Measurements from ENCODE around the gene PRKAR2B.
"Not testable (repeated sequence)": the region's sequence is repeated elsewhere in the genome, so short reads cannot be mapped to it uniquely, and the experiment has no call there.

Gene PRKAR2B

DNA sequence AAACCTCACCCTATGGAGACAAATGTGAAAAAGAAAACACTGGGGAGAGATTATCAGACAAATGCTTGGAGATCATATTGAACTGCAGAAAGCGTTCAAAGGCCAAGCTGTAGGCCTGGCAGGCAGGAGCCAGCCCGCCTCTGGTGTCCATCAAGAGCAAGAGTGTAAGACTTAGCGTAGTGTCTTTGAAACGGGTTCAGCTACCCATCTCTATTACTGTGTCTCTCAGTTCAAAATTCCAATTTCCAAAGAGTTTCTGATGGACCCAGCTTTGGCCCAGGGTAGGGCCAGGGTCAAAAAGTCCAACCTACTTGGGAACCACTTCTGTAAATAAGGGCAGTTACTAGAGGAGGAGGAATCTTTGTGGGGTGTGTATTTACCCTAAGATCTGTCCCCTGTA lies 78.9 kb downstream of the PRKAR2B start:
- DNase-seq: no peak

DNA sequence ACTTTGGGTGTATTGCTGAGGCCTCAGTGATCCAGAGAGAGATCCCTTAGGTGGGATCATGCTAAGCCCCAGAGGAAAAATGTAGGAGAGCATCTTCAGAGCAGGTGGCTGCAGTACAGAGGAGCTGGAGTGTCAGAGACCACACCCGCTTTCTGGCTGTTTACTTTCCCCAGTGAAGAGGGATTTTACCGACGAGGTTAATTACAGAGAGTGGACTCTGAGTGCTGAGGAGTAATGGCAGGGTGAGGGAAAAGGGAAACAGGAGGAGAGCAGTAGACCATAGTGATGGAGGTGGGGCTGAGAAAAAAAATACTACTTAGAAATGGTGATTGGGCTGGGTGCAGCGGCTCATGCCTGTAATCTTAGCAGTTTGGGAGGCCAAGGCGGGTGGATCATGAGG lies 81.0 kb downstream of the PRKAR2B start:
- DNase-seq: no peak

DNA sequence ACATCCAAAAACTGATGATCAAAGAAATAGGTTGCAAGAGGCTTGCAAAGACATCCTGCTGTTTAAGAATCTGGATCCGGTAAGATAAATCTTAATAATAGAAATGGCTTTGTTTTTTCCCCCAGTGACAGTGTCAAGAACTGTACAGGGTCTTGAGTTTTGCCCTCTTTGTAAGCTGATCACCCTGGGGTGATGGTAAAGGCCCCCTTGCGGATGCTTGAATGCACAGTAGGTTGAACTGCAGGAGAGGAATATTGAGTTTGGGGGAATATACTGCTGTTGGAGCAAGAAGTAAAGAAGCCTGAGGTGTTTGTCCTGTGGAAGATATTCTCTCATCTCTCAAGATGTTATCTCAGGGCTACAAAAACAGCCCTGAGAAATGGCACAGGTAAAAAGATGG lies 83.7 kb downstream of the PRKAR2B start:
- no peak for DNase-seq

DNA sequence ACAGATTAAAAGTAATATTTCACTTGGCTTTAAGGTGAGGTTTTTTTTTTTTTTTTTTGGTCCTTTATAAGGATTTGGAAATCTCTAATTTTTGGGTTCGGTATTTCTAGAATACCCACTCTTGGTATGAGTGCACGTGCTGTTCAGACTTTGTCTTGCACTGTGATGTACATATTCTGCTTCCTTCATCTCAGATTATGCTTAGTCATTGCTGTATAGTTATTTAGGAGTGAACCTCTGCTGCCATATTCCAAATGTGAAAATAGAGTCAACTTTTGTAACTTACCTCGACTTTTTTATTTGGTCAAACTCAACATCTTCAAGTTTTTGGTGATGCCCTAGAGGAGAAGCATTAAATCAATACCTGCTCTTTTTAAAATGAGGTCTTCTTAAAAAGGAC lies 84.2 kb downstream of the PRKAR2B start:
- DNase-seq: no peak

DNA sequence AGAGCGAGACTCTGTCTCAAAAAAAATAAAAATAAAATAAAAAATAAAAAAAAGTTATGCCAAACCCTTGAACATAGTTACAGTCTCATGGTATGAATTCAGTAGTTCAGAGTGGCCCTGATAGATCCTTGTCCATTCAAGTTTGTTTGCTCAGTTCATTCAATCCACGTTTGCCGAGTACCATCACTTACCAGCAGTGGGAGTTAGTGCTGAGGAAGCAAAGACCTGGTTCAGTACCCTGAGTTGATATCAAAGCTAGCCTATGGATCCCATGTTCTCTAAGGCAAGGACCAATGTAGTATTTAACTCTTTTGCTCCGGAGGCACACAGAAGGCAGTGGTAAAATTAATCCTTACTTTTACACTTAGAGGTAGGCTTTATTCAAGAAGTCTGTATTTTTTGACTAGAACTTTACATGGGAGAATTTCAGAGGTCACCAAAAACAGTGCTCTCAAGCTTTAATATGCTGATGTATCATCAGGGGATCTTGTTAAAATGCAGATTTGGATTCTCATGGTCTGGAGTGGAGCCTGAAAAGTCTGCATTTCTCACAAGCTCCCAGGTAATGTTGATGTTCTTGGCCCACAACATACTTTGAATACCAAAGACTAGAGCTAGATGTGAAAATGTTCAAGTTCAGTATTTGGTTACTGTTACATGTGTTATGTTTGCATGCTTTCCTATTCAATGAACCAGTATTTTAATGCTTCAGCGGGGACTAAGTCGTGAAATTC lies 86.1 kb downstream of the PRKAR2B start:
- DNase-seq: no peak

DNA sequence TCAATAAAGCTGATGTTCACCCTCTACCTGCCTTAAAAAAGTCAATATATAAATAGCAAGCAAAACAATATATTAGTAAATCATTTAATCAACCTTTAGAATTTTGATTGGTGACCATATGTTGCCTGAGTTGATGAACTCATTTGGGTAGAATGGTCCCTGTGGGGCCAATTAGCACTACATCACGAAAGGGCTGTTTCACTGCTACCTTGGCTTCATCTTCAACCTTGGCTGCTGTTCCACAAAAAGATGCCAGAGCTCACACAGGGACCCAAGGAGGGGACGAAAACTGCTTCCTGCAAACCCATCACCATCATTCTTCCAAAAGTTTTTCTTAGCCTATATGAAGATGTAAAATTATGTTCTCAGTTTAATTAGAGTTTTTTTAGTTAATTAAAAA lies 88.9 kb downstream of the PRKAR2B start:
- no peak for DNase-seq

DNA sequence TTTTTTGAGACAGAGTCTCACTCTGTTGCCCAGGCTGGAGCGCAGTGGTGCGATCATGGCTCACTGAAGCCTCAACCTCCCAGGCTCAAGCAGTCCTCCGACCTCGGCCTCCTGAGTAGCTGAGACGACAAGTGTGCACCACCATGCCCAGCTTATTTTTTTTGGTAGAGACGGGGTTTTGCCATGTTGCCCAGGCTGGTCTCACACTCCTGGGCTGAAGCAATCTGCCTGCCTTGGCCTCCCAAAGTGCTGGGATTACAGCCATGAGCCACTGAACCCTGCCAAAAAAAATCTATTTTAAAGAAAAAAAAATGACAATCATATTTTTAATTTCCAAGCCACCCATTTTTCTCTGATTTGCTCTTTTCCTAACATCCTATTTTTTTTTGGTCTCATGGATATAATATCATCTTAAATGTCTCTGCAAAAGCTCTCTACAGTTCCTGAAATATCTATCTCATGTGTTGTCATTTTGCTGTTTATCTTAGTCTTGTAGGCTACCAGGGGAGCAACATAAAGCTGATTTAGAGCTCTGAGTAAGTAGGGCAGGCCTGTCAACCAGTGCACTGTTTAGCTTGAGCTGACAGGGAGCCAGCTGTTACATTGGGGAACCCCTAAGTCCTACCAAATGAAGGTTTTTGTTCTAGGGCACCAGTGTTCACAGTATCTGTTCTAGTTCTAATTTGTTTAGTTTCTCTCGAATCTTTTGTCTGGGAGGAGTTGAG lies 94.4 kb downstream of the PRKAR2B start:
- no peak for DNase-seq

DNA sequence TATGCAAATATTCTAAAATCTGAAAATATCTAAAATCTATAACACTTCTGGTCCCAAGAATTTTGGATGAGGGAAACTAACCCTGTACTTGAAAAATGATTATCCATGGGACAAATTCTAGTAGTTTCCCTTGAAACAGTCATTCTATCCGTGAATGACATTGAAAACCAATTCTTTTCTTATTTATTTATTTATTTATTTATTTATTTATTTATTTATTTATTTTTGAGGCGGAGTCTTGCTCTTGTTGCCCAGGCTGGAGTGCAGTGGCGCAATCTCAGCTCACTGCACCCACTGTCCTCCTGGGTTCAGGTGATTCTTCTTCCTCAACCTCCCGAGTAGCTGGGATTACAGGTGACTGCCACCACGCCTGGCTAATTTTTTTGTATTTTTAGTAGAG lies 99.4 kb downstream of the PRKAR2B start:
- not testable (repeated sequence) for DNase-seq

DNA sequence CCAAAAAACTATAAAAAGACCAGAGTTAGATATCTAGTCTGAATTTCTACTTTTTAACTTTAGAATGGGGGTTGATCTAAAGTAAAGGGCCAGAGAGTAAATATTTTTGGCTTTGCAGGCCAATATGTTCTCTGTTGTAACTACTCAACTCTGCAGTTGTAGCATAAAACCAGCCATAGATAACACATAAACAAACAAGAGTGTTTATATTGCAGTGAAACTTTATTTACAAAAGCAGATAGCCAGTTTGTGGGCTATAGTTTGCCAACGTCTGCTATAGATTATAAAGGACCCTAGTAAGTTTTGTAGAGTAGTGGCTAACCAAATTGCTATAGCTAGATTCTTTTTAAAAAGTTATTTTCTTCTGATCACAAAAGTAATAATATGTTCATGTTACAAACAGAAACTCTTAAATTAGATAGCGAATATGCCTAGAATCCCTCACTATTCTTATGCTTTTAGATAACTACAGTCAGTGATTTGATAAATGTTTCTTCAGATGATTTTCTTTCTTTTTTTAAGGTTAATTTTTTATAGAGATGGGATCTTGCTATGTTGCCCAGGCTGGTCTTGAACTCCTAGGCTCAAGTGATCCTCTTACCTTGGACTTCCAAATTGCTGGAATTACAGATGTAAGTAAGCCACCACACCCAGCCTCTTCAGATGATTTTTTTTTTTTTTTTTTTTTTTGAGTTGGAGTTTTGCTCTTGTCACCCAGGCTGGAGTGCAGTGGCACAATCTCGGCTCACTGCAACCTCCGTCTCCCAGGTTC lies 100.7 kb downstream of the PRKAR2B start:
- no peak for DNase-seq

DNA sequence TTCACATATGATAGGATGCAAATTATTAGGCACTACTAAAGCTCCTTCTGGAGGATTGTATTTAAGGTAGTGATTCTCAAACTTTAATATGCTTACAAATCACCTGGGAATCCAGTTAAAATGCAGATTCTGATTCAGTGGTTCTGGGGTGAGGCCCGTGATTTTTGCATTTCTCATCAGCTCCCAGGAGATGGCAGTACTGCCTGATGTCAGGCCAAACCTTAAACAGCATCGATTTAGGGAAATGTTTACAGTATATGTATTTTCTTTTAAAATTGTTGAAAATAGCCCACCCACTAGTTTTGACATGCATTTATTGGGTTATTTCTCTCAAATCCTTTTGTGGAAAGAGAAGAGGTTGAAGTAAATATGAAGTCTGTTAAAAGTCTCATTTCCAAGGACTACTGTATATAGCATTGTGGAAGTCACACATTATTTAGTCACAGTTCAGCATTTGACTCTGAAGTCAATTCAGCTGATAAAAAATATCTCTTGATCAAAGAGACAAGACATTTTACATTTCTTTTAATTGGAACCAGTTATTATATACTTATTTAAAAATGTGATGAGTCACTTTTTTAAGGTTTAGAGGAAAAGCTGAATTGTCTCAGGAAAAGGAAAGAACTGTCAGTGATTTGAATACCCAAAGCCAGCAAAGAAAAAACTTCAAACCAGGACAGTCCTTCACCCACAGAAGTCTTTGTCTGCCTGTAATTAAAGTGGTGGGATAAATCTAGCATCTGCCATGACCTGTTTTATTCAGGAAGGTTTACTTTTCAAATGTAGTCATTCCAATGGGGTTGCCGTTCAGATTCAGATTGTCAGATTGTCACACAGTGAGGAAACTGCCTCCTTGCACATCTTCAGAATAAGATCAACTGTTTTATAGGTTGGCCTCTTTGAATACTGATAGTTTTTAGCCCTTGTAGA lies 103.2 kb downstream of the PRKAR2B start:
- DNase-seq: peak; percentile 11

DNA sequence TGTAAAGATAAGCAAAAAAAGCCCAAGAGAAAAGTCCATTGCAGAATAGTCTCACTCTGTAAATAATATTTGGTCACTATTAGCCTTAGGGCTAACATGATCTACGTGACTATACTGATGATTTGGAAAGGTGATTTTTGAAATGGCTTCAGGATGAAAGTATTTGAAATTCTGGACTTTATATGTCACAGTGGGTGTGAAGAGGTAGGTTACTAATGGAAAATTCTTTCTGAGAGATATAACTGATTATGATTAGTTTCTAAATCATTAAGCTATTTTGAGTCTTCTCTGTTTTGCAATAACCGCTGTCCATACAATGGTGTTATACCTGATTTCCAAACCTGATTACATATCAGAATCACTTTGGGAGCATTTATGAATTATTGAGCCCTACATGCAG lies 104.2 kb downstream of the PRKAR2B start:
- DNase-seq: no peak

DNA sequence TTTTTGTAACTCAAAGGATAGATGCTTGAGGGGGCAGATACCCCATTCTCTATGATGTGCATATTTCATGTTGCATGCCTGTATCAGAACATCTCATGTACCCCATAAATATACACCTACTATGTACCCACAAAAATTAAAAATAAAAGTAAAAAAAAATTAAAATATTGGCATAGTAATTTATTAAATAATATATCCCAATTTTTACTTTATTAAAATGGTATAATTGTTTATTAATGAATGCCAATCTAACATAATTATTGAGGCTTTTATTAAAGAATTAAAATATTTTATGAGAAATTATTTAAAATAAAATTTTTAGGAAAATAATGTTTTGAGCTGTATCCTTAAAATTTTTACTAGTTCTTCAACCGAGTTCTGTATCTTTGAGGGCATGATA lies 105.4 kb downstream of the PRKAR2B start:
- DNase-seq: no peak

DNA sequence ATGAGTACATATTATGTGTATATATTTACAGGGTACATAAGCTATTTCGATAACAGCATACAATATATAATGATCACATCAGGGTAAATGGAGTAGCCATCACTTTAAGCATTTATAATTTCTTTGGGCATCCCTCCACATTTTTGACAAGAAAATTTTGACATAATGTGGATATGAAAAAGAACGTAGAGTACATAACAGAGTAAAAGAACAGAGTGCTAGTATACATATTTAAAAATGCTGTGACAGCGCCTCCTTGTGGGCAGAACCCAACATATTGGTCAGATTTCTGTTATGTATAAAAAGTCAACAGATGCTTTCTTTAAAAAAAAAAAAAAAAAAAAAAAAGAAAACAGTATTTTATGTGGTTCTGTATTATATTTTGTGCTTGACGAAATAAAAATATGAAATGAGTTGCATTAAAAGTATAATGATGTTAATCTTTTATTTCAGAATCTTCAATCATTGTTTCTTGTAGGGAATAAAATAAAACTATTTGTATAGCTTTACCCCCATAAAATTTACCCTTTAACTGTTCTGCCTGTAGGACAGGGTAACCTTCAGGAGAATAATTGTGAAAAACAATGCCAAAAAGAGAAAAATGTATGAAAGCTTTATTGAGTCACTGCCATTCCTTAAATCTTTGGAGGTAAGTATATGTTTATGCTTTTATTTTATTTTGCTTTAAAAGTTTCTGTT lies 106.0 kb downstream of the PRKAR2B start:
- DNase-seq: no peak

DNA sequence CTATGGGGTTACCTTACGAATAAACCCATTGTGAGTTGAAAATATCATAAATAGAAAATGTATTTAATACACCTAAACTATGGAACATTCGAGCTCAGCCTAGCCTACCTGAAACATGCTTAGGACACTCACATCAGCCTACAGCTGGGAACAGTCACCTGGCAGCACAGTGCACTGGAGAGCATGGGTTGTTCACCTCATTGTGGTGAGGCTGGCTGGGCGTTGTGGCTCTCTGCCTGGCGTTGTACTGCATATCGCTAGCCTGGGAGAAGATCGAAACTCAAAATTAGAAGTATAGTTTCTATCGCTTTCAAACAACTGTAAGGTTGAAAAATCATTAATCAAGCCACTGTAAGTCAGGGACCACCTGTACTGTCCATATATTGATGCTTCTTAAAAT lies 107.0 kb downstream of the PRKAR2B start:
- no peak for DNase-seq

DNA sequence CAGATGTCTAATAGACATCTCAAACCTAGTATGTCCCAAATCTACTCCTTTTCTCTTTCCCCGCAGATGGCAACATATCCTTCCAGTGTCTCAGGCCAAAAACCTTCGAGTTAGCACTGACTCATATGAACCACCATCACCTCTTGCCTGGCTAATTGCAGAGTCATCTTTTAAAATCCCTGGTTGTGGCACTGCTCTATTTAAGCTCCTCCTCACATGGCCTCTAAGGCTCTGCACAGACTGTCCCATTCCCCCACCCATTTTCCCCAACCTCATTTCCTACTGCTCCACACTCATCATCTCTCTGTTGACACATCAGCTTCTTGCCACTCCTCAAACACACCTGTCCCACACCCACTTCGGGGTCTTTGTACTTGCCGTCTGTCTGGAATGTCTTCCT lies 107.5 kb downstream of the PRKAR2B start:
- DNase-seq: peak; percentile 26

DNA sequence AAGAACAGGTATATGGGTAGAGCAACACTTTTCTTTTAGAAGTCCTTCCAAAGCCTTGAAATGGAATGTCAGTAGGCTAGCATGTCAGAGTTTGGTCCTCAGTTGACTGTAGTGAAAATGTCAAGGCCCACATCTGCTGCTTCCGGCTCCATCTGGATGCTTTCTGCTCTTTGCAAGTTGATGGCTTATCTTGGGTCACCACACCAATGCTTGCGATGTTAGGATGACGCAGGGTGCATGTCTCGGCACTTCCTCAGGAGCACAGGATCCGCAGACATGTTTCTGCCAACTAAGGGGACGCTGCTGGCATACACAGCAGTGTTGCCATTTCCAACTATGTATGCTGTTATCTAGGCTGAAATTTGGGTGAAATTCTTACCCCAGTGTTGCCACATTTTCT lies 110.3 kb downstream of the PRKAR2B start:
- no peak for DNase-seq

DNA sequence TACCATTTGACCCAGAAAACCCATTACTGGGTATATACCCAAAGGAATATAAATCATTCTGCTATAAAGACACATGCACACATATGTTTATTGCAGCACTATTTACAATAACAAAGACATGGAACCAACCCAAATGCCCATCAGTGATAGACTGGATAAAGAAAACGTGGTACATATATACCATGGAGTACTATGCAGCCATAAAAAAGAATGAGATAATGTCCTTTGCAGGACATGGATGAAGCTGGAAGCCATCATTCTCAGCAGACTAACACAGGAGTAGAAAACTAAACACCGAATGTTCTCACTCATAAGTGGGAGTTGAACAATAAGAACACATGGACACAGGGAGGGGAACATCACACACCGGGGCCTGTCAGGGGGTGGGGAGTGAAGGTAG lies 111.2 kb downstream of the PRKAR2B start:
- not testable (repeated sequence) for DNase-seq

DNA sequence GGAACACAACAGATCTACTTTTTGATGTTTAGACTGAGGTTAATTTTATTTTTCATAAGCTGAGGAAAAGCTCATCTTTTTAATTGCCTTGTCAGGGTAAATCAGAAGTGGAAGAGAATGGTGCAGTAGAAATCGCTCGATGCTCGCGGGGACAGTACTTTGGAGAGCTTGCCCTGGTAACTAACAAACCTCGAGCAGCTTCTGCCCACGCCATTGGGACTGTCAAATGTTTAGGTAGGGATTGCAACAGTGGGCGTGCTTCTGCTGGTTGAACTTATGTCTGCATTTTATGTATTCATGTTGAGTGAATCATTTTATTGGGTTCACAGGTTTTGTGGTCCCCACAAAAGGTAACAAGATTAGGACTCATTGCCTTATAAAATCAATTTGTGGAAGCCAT lies 112.6 kb downstream of the PRKAR2B start:
- no peak for DNase-seq

DNA sequence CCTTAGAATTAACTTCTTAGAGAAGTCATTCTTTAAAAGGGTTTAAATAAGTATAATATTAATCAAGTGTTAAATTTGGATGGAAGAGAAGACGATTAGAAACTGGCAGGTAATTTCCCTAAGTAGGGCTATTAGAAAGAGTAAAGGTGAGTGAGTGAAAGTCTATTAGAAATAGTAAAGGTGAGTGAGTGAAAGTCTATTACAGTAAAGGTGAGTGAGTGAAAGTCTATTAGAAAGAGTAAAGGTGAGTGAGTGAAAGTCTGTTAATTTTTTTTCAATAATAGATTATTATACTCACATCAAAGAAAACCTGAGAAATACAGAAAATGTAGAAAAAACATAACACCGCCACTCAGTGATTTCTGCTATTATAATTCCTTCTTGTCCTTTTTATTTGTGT lies 113.5 kb downstream of the PRKAR2B start:
- DNase-seq: no peak

DNA sequence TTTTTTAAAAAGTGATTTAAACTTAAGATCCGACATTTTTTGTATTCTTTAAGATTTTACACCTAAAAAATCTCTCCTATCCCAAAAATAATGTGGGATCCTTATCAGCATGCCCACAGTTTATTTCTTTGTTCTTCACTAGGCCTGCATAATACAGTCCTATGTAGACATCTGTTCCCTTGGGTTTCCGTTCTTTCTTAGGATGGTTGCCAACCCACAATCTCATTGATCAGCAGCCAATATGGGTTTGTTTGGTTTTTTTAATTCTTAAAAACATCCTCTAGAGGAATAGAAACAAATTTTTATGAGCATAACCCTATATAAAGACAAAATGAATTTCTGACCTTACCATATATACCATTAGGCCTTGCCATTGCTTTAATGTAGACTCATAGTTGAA lies 115.9 kb downstream of the PRKAR2B start:
- DNase-seq: no peak

DNA sequence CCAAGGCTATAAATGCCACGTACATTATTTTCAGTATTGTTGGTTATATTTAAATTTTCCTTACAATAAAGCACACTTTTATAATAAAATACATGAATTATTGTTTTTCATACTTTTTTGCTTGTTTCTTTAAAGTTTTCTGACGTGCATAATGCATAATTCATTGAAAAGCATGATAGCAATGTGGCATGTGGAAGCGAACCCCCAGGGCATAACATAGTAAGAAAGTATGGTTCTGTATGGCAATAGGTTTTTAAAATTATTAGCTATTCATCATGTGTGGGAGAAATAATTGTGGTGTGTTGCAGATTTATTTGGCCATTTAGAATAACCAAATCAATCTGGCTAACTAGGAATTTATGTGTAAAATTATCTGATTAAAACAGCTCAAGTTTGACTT lies 116.9 kb downstream of the PRKAR2B start:
- DNase-seq: no peak

DNA sequence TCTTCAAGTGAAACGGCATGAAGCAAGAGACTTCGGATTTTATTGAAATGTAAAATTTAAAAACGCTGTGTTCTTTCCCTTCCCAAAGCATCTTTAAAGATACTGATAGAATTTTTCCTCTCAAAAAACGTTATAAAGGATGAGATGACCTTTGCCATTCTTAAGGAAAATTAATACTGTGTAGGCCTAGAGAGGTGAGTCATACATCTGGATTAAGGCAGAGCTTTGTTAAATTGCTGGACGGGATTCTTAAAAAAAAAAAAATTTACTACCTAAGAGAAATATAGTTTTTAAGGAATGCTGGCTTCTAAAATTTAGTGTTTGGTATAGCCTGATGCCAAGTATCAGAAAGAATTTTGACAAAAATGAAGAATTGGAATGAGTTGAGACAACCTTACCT lies 118.0 kb downstream of the PRKAR2B start:
- no peak for DNase-seq
